ENCODE measurements around the gene SIGLEC12.

The SIGLEC12 gene

DNA sequence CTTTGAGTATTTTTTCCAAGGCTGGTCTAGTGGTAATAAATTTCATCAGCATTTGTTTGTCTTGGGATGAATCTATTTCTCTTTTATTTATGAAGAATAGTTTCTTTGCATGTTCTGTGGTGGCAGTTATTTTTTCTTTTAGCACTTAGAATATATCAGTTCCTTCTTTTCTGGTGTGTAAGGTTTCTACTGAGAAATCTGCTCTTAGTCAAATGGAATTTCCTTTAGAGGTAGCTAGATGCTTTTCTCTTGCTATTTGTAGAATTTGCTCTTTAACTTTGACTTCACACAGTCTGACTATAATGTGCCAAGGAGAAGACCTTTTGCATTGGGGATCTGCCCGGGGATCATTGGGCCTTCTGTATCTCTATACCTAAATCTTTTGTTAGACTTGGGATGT, 33.9 kb upstream of the SIGLEC12 start:
- H3K79me2 ChIP-seq (ENCODE audit: insufficient read depth, low read length) = no peaks in the 10 kb centered on the region
- DNase-seq = no peak
- H3K27ac ChIP-seq (ENCODE audit: low read length) = no peak overlapping the region
- no peak for ATAC-seq (ENCODE audit: insufficient read depth, low read depth)
- no peaks in the 10 kb centered on the region for H3K4me1 ChIP-seq (ENCODE audit: insufficient read depth, low read length)
- no peak overlapping the region for H2AFZ ChIP-seq (ENCODE audit: low read depth, low read length)
- H3K4me3 ChIP-seq (ENCODE audit: low read depth in 1 of 2, low read length in 2 of 2) = no peak overlapping the region
- H3K36me3 ChIP-seq (ENCODE audit: insufficient read depth, low read length) = no peaks in the 10 kb centered on the region
- H3K9me3 ChIP-seq (ENCODE audit: insufficient read depth, low read length, severe bottlenecking) = no peaks in the 10 kb centered on the region
- H3K9ac ChIP-seq (ENCODE audit: low read depth, low read length) = no peak overlapping the region
- peaks cover 22% of the 10 kb centered on the region for H3K27me3 ChIP-seq (ENCODE audit: insufficient read depth, low read length, poor library complexity)
- H4K20me1 ChIP-seq (ENCODE audit: insufficient read depth, low read length) = no peaks in the 10 kb centered on the region; the same call in 1 of the 2 replicates
- TF ChIP-seq EZH2 (IDR thresholded peaks at IDR 0.05; ENCODE audit: borderline replicate concordance, low read depth, low read length, severe bottlenecking) = no peak
- TF ChIP-seq, protein P1, sequence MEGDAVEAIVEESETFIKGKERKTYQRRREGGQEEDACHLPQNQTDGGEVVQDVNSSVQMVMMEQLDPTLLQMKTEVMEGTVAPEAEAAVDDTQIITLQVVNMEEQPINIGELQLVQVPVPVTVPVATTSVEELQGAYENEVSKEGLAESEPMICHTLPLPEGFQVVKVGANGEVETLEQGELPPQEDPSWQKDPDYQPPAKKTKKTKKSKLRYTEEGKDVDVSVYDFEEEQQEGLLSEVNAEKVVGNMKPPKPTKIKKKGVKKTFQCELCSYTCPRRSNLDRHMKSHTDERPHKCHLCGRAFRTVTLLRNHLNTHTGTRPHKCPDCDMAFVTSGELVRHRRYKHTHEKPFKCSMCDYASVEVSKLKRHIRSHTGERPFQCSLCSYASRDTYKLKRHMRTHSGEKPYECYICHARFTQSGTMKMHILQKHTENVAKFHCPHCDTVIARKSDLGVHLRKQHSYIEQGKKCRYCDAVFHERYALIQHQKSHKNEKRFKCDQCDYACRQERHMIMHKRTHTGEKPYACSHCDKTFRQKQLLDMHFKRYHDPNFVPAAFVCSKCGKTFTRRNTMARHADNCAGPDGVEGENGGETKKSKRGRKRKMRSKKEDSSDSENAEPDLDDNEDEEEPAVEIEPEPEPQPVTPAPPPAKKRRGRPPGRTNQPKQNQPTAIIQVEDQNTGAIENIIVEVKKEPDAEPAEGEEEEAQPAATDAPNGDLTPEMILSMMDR (IDR thresholded peaks at IDR 0.05; ENCODE audit: borderline replicate concordance, extremely low read depth, low read length, poor library complexity, severe bottlenecking) = no peak
- H3K4me2 ChIP-seq (ENCODE audit: insufficient read depth, low read length) = no peak overlapping the region

DNA sequence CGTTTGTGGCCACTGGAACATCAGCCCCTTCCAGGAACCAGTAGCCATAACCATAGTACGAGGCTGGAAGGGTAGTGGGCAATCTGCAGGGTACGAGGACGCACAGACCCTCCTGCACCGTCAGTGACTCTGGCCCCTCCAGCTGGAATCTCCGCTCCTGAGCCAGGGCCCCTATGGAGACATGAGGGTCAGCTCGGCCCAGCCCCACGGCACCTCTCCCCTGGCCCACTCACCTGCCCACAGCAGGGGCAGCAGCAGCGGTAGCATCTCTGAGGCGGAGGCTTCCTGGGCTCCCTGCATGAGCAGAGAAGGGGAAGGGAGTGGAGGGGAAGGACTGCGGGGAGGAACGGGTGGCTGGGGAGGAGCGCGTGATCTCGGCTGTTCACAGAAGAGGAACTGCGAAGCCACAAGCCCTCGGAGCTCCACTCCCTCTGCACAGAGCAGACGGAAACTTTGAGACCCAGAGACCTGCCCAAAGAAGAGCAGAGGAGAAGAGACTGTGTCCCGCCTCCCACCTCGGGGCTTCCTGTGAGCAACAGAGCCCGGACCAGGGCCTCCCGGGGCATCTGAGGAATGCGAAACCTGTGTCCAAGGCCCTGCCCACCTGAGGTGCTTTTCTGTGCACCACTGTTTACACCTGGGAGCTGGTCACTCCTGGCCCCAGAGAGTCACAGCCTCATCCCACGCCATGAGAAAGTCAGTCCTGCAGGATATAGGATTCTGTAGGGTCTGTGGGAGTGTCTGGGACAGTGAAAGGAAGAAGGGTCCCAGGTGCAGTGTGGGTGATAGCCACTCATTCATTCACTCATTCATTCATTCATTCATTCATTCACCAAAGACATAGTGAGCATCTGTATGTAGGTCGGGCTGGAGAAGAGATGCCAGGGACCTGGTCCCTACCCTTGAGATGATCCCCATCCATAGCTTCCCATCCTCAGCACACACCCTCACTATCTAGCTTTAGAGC, 30.0 kb upstream of the SIGLEC12 start, which contains the start of gene SIGLEC6:
Gene SIGLEC6, minus strand, starts transcription at position 322 of the 967 bp plus-strand sequence. Its CDS starts 22 bp downstream, at position 300.
- TF ChIP-seq EZH2 (IDR thresholded peaks at IDR 0.05; ENCODE audit: borderline replicate concordance, low read depth, low read length, severe bottlenecking) = no peak
- 0 out of 3 replicates have a peak, but pooled peaks have one; percentile 35 for ATAC-seq (ENCODE audit: insufficient read depth, low read depth)

DNA sequence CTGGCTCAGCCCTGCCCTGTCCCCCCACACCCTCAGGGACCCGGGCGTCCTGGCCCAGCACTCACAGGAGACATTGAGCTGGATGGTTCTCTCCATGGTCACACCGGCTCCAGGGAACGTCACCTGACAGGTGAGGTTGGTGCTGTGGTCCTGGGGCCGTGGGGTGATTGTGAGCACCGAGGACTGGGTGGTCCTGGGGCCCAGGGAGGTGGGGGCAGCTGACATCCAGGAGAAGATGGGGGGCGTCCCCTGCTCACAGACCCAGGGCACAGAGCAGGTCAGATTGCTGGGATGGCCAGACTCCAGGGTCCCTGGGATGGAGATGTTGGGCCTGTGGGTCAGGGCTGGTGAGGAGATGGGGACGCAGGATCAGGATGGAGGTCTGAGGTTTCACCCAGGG, 29.0 kb upstream of the SIGLEC12 start:
- no peaks in the 10 kb centered on the region for H3K36me3 ChIP-seq (ENCODE audit: insufficient read depth, low read length)
- no peaks in the 10 kb centered on the region for H3K9me3 ChIP-seq (ENCODE audit: insufficient read depth, low read length, severe bottlenecking)
- peaks cover 3% of the 10 kb centered on the region for H4K20me1 ChIP-seq (ENCODE audit: insufficient read depth, low read length)
- no peak overlapping the region for H2AFZ ChIP-seq (ENCODE audit: low read depth, low read length)
- no peak overlapping the region for H3K9ac ChIP-seq (ENCODE audit: low read depth, low read length)
- H3K27ac ChIP-seq (ENCODE audit: low read length) = no peak overlapping the region
- DNase-seq = no peak
- H3K4me3 ChIP-seq (ENCODE audit: low read depth in 1 of 2, low read length in 2 of 2) = no peak overlapping the region
- no peaks in the 10 kb centered on the region for H3K79me2 ChIP-seq (ENCODE audit: insufficient read depth, low read length)
- no peaks in the 10 kb centered on the region for H3K4me1 ChIP-seq (ENCODE audit: insufficient read depth, low read length)
- ATAC-seq (ENCODE audit: insufficient read depth, low read depth) = no peak
- H3K27me3 ChIP-seq (ENCODE audit: insufficient read depth, low read length, poor library complexity) = peaks cover 28% of the 10 kb centered on the region
- H3K4me2 ChIP-seq (ENCODE audit: insufficient read depth, low read length) = no peak overlapping the region
- TF ChIP-seq, protein P1 (IDR thresholded peaks at IDR 0.05; ENCODE audit: borderline replicate concordance, extremely low read depth, low read length, poor library complexity, severe bottlenecking) = no peak
- TF ChIP-seq EZH2 (IDR thresholded peaks at IDR 0.05; ENCODE audit: borderline replicate concordance, low read depth, low read length, severe bottlenecking) = no peak

More for the DNA sequence above, 30.0 kb upstream of the SIGLEC12 start, which contains the start of gene SIGLEC6:
- no peaks in the 10 kb centered on the region for H3K36me3 ChIP-seq (ENCODE audit: insufficient read depth, low read length)
- no peaks in the 10 kb centered on the region for H3K9me3 ChIP-seq (ENCODE audit: insufficient read depth, low read length, severe bottlenecking)
- no peak within 1 kb of the TSS for H2AFZ ChIP-seq (ENCODE audit: low read depth, low read length)
- H3K4me1 ChIP-seq (ENCODE audit: insufficient read depth, low read length) = no peaks in the 10 kb centered on the region
- no peak within 1 kb of the TSS for H3K4me3 ChIP-seq (ENCODE audit: low read depth in 1 of 2, low read length in 2 of 2)
- H3K79me2 ChIP-seq (ENCODE audit: insufficient read depth, low read length) = no peaks in the 10 kb centered on the region
- peaks cover 3% of the 10 kb centered on the region for H4K20me1 ChIP-seq (ENCODE audit: insufficient read depth, low read length)
- no peak within 1 kb of the TSS for H3K4me2 ChIP-seq (ENCODE audit: insufficient read depth, low read length)
- DNase-seq = no peak
- H3K9ac ChIP-seq (ENCODE audit: low read depth, low read length) = no peak within 1 kb of the TSS
- no peak within 1 kb of the TSS for H3K27ac ChIP-seq (ENCODE audit: low read length)
- H3K27me3 ChIP-seq (ENCODE audit: insufficient read depth, low read length, poor library complexity) = peaks cover 28% of the 10 kb centered on the region

DNA sequence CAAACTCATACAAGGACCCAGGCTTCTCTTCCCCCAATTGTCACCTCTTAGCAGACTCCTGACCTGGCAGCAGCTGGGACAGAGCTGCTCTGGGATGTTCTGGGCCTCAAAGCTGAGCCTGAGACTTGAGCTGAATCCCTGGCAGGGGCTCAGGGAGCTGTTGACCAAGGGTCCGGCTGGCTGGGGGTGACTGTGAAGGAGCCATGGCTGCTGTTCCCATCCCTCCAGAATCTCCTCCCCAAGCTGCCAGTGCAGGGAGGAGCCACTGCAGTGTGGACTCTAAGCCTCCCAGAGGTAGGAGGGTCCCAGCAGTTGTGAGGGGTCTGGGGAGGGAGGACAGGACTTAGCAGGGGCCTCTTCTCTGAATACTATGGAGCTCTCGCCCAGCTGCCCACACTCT, 27.7 kb upstream of the SIGLEC12 start:
- peaks cover 28% of the 10 kb centered on the region for H3K27me3 ChIP-seq (ENCODE audit: insufficient read depth, low read length, poor library complexity)
- H3K79me2 ChIP-seq (ENCODE audit: insufficient read depth, low read length) = no peaks in the 10 kb centered on the region
- H3K4me3 ChIP-seq (ENCODE audit: low read depth in 1 of 2, low read length in 2 of 2) = no peak overlapping the region
- no peak for DNase-seq
- no peak overlapping the region for H3K4me2 ChIP-seq (ENCODE audit: insufficient read depth, low read length)
- TF ChIP-seq, protein P1 (IDR thresholded peaks at IDR 0.05; ENCODE audit: borderline replicate concordance, extremely low read depth, low read length, poor library complexity, severe bottlenecking) = no peak
- no peaks in the 10 kb centered on the region for H3K36me3 ChIP-seq (ENCODE audit: insufficient read depth, low read length)
- no peak overlapping the region for H3K9ac ChIP-seq (ENCODE audit: low read depth, low read length)
- no peak overlapping the region for H3K27ac ChIP-seq (ENCODE audit: low read length)
- H2AFZ ChIP-seq (ENCODE audit: low read depth, low read length) = no peak overlapping the region
- H3K4me1 ChIP-seq (ENCODE audit: insufficient read depth, low read length) = no peaks in the 10 kb centered on the region
- ATAC-seq (ENCODE audit: insufficient read depth, low read depth) = no peak
- H4K20me1 ChIP-seq (ENCODE audit: insufficient read depth, low read length) = peaks cover 3% of the 10 kb centered on the region
- no peaks in the 10 kb centered on the region for H3K9me3 ChIP-seq (ENCODE audit: insufficient read depth, low read length, severe bottlenecking)
